Coronary artery (tissue), 2 donors: ENCODE results near the gene NEU1.
"Not testable (repeated sequence)": the region's sequence is repeated elsewhere in the genome, so short reads cannot be mapped to it uniquely, and the experiment has no call there.

Experiments
- DNase-seq: peaks from one replicate; pipeline ENCODE4 v3.0.0-alpha.2; 2017; ENCODE audit warnings: low spot score
- H3K27ac ChIP-seq, 2 donors: fragments of 200-600 bp; sonication (generic); one replicate each; pipeline ENCODE4 v1.5.1; 2016 to 2019
- H3K4me3 ChIP-seq: fragments of 200-600 bp; sonication (generic); 2 replicates; pipeline ENCODE4 v1.5.1; 2016; ENCODE audit warnings: mild to moderate bottlenecking, moderate library complexity
- TF ChIP-seq, protein P1 (sequence below): fragments of 200-600 bp; sonication (generic); IDR thresholded peaks from one replicate; pipeline ENCODE4 v1.5.1; 2019; ENCODE audit warnings: antibody characterized with exemption

The NEU1 gene

DNA sequence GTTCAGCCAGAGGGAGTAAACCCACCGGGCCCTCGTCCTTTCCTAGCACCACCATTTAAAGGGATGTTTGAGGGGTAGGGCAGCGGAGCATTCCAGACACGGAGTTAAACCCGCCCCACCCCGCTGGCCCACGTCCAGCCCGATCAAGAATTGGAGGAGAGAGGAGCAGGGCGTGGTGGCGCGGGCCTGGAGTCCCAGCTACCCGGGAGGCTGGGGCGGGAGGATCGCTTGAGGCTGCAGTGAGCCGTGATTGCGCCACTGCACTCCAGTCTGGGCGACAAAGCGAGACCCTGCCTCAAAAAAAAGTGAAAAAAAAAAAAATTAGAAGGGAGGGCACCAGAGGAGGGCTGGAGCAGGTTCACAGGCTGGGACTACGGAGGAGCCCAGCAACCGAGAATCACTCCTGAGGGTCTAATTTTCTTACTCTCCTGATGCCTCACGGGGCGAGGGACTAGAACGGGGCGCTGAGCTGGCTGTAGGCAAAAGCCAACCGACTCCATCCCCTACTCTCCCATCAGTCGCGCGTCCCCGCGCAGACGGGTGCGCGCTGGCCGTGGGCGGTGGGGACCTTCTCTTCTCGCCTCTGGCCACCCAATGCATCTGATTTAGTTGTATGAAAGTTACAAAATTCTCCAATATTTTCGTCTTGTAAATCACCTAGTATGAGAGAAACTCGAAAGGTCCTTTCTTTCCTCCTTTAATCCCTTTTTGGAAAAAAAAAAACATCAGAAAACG, 41.2 kb downstream of the NEU1 start:
- TF ChIP-seq, protein P1, sequence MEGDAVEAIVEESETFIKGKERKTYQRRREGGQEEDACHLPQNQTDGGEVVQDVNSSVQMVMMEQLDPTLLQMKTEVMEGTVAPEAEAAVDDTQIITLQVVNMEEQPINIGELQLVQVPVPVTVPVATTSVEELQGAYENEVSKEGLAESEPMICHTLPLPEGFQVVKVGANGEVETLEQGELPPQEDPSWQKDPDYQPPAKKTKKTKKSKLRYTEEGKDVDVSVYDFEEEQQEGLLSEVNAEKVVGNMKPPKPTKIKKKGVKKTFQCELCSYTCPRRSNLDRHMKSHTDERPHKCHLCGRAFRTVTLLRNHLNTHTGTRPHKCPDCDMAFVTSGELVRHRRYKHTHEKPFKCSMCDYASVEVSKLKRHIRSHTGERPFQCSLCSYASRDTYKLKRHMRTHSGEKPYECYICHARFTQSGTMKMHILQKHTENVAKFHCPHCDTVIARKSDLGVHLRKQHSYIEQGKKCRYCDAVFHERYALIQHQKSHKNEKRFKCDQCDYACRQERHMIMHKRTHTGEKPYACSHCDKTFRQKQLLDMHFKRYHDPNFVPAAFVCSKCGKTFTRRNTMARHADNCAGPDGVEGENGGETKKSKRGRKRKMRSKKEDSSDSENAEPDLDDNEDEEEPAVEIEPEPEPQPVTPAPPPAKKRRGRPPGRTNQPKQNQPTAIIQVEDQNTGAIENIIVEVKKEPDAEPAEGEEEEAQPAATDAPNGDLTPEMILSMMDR: no peak
- H3K27ac ChIP-seq: peak overlapping the region; percentile 93 to 97
- no peak for DNase-seq
- peak overlapping the region; percentile 74 for H3K4me3 ChIP-seq

DNA sequence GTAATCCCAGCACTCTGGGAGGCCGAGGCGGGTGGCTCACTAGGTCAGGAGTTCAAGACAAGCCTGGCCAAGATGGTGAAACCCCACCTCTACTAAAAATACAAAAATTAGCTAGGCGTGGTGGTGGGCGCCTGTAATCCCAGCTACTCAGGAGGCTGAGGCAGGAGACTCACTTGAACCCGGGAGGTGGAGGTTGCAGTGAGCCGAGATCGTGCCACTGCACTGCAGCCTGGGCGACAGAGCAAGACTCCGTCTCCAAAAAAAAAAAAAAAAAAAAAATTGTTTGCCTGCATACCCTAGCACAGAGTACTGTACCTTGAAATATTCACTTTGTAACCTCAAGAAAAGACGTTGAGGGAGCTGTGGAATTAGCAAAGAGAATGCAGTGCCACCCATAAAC, 42.2 kb downstream of the NEU1 start:
- H3K27ac ChIP-seq: peak overlapping the region; percentile 93 to 97
- not testable (repeated sequence) for H3K4me3 ChIP-seq, DNase-seq

DNA sequence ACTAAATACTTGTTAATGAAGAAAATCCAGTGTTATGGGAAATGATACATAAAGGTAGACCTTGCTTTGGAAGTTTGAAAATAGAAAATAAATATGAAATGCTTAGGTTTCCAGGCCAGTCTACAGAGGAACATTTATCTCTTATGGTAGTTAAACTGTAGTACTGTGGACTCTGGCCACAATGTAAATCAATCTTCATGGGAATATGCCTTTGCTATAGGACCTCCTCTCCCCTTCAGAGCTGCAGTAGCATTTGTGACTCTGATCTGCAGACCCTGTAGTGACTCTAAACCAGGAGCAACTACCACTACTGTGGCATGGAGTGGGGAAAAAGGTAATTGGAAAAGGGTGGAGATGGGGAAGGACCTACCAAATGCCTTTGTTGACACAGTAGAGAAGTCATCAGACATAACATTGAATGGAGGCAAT, 42.7 kb downstream of the NEU1 start:
- DNase-seq: no peak
- no peak overlapping the region for H3K4me3 ChIP-seq
- TF ChIP-seq, protein P1: no peak
- peak overlapping the region in 1 of 2 donors; percentile 92 for H3K27ac ChIP-seq

DNA sequence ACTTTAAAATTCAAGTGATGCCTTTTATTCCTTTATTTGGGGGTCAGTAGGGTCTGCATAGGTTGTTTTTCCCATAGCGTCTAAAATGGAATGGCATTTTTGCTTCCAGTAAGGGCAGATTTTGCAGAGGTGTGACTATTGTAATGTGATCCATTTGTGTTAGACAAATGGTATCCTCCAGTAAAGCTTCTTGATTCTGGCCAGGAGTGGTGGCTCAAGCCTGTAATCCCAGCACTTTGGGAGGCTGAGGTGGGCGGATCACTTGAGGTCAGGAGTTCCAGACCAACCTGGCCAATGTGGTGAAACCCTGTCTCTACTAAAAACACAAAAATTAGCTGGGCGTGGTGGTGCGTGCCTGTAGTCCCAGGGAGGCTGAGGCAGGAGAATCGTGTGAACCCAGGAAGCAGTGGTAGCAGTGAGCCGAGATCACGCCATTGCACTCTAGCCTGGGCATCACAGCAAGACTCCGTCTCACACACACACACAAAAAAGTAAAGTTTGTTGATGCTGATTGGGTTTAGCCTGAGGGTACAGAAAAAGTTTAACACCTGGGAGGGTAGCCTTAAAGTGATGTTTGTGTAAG, 44.6 kb downstream of the NEU1 start:
- H3K4me3 ChIP-seq: peak overlapping the region; percentile 68
- H3K27ac ChIP-seq: peak overlapping the region; percentile 69 to 92
- not testable (repeated sequence) for DNase-seq

DNA sequence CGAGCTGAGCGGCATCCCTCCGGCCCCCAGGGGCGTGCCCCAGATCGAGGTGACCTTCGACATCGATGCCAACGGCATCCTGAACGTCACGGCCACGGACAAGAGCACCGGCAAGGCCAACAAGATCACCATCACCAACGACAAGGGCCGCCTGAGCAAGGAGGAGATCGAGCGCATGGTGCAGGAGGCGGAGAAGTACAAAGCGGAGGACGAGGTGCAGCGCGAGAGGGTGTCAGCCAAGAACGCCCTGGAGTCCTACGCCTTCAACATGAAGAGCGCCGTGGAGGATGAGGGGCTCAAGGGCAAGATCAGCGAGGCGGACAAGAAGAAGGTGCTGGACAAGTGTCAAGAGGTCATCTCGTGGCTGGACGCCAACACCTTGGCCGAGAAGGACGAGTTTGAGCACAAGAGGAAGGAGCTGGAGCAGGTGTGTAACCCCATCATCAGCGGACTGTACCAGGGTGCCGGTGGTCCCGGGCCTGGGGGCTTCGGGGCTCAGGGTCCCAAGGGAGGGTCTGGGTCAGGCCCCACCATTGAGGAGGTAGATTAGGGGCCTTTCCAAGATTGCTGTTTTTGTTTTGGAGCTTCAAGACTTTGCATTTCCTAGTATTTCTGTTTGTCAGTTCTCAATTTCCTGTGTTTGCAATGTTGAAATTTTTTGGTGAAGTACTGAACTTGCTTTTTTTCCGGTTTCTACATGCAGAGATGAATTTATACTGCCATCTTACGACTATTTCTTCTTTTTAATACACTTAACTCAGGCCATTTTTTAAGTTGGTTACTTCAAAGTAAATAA, 45.3 kb downstream of the NEU1 start:
- H3K27ac ChIP-seq: peak overlapping the region; percentile 69 to 92
- DNase-seq: not testable (repeated sequence)
- H3K4me3 ChIP-seq: peak overlapping the region; percentile 68

DNA sequence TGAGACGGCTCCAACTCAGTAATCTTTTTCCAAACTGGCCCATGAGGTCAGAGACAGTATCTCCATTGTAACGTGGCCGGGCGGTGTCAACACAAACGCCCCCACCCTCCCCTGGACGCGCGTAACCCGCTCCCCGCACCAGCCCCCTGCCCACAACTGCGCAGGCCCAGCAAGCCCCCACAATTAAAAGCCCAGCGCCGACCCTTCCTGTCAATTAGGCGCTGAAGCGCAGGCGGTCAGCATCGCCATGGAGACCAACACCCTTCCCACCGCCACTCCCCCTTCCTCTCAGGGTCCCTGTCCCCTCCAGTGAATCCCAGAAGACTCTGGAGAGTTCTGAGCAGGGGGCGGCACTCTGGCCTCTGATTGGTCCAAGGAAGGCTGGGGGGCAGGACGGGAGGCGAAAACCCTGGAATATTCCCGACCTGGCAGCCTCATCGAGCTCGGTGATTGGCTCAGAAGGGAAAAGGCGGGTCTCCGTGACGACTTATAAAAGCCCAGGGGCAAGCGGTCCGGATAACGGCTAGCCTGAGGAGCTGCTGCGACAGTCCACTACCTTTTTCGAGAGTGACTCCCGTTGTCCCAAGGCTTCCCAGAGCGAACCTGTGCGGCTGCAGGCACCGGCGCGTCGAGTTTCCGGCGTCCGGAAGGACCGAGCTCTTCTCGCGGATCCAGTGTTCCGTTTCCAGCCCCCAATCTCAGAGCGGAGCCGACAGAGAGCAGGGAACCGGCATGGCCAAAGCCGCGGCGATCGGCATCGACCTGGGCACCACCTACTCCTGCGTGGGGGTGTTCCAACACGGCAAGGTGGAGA, 47.4 kb downstream of the NEU1 start, which contains the start of the genes HSPA1A and HSPA1L:
Gene HSPA1A (plus strand): TSS at position 519 of the 814 bp plus-strand sequence. CDS start 214 bp downstream, at position 733.
Gene HSPA1L (minus strand): TSS at position 259 of the 814 bp plus-strand sequence. CDS start 3,311 bp downstream, outside the sequence.
- peak within 1 kb of the TSS; percentile 71 for H3K4me3 ChIP-seq
- DNase-seq: peak; percentile 98

DNA sequence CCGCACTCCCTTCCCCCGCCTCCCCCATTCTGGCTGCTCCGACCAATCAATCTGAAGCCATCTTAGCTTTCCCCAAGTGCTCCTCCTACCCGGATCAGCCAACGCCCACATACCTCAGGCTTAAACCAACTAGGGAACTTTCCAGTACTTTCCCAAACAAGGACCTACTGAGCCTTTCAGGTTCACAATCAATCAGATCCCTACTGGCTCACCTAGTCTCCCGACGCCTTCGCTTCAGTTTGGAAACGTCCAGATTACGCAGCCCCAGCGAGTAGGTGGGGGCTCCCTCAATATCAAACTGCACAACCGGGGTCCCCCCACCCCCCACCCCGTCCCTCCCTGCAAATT, 48.0 kb downstream of the NEU1 start:
- peak; percentile 98 for DNase-seq
- peak overlapping the region; percentile 97 to 100 for H3K27ac ChIP-seq
- TF ChIP-seq, protein P1: no peak
- H3K4me3 ChIP-seq: peak overlapping the region; percentile 71

More for the DNA sequence above, 47.4 kb downstream of the NEU1 start, which contains the start of the genes HSPA1A and HSPA1L:
- TF ChIP-seq, protein P1: no peak
- H3K27ac ChIP-seq: peak within 1 kb of the TSS; percentile 97 to 100

DNA sequence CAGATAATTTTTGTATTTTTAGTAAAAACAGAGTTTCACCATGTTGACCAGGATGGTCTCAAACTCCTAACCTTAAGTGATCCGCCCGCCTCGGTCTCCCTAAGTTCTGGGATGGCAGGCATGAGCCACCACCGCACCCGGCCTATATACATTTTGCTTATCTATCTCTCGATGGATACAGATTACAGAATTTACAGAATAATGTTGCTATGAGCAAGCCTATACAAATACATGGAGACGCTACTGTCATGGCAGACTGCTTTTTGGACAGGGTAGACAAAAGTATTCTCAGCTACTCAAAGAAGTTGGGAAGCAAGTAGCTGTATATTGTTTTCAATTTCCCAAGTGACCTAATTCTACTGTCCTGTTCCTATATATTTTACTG, 49.2 kb downstream of the NEU1 start:
- H3K4me3 ChIP-seq: peak overlapping the region; percentile 71

More for the DNA sequence above, 49.2 kb downstream of the NEU1 start:
- H3K27ac ChIP-seq: peak overlapping the region; percentile 97 to 100
- no peak for DNase-seq
- TF ChIP-seq, protein P1: no peak
